NCI-H2196 (cell line): ENCODE results near the gene GPR84.
"Not testable (repeated sequence)": the region's sequence is repeated elsewhere in the genome, so short reads cannot be mapped to it uniquely, and the experiment has no call there.

ENCODE experiments used
- DNase-seq: peaks from one replicate; lab custom pipeline; 2025; ENCODE audit not compliant: unreplicated experiment; lab: John Stamatoyannopoulos, UW

Gene GPR84

GRCh38 chr12:54356228-54356627, 8.1 kb downstream of the GPR84 start:
- no peak for DNase-seq

- no peak for DNase-seq
Observed at GRCh38 chr12:54355104-54355815, 9.0 kb downstream of the GPR84 start.

DNA sequence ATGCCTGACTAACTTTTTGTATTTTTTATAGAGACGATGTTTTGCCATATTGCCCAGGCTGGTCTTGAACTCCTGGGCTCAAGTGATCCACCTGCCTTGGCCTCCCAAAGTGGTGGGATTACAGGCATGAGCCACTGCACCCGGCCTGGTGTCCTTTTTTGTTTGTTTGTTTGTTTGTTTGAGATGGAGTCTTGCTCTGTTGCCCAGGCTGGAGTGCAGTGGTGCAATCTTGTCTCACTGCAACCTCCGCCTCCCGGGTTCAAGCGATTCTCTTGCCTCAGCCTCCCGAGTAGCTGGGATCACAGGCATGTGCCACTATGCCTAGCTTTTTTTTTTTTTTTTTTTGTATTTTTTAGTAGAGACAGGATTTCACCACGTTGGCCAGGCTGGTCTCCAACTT, 10.0 kb downstream of the GPR84 start:
- not testable (repeated sequence) for DNase-seq

DNA sequence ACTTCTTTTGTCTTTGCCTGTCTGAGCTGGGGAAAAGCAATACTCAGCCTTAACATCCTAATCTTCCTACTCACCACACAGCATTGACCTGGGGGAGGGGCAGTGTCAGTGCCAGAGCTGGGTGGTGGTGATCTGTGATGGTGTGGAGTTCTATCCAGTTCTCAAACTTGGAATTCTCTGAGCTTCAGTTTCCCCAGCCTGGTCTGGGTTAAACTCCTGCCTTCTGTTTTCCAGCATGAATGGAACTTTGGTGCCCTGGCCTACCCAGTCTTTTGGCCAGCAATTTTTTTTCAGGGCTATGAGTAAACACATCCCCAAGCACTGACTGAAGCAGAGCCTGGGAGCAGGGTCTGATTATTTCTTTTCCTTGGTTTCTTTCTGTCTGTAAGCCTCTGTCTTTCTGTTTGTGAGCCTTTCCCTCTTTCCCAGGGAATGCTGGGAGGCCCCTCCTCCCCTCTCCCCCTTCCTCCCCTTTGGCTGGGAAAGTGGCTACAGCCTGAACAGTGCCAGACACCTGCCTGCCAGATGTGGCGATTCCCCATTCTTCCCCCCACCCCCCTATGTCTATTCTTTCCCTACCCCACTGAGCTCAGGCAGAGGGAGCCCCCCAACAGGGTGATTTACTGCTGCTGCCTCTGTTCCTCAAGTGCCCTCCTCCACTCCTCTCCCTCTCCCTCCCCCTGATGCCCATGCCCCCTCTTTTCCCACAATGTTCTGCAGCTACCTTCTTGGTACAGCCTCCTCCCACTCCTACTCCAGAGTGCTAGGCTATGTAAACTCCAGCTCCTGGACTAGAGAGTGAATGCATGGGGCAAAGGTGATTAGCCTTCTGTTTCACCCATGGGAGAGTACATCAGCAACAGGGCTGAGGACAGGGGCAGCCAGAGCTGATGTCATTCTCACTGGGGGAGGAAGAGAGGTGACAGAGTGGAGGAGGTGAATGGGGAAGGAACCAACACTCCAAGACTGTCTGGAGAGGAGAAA, 11.1 kb downstream of the GPR84 start:
- DNase-seq, result peak; percentile 41

DNA sequence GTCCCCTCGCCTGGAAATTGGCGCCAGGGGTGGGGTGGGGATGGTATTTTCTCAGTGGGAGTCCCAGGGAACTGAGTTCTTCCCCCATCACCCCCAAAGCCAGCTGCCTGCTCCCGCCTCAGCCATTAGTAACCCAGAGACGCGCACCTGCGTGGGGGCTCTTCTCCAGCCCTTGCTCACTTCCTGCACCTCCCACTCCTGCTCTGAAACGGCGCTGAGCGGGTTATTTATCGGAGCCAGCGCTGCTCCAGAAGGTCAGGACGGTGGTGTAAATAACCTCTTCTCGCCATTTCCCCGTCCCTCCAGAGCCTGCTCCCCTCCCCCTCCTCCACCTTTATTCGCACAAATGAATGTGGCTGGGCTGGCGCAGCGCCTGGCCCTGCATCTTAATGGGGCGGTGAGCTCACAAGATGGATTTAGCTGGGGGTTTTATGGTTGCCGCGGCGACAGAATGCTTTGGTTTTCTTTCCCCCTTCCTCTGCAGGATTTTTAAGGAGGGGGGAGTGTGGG, 12.2 kb downstream of the GPR84 start:
- peak; percentile 88 for DNase-seq

GRCh38 chr12:54351341-54351740, 12.9 kb downstream of the GPR84 start:
- no peak for DNase-seq

- no peak for DNase-seq
Observed at GRCh38 chr12:54350743-54351142, 13.5 kb downstream of the GPR84 start.

DNA sequence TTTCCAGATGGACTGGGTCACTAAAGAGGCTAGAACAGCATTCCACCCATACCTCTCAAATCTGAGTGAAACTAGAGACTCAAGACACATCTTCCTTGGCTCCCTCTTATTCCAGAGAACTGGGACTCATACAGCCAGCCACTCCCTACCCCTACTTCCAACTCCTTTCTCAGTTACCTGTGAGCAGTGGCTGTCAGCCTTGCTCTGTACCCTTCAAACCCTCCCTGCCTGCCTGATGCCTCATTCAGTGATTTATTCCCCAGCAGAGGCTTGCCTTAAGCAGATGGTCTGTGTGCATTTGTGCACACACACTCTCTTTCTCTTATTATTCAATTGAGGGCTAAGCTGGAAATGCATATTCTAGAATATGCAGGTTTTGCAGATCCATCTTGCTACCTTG, 14.6 kb downstream of the GPR84 start:
- DNase-seq, result no peak

GRCh38 chr12:54349036-54349435, 15.2 kb downstream of the GPR84 start:
- no peak for DNase-seq

DNA sequence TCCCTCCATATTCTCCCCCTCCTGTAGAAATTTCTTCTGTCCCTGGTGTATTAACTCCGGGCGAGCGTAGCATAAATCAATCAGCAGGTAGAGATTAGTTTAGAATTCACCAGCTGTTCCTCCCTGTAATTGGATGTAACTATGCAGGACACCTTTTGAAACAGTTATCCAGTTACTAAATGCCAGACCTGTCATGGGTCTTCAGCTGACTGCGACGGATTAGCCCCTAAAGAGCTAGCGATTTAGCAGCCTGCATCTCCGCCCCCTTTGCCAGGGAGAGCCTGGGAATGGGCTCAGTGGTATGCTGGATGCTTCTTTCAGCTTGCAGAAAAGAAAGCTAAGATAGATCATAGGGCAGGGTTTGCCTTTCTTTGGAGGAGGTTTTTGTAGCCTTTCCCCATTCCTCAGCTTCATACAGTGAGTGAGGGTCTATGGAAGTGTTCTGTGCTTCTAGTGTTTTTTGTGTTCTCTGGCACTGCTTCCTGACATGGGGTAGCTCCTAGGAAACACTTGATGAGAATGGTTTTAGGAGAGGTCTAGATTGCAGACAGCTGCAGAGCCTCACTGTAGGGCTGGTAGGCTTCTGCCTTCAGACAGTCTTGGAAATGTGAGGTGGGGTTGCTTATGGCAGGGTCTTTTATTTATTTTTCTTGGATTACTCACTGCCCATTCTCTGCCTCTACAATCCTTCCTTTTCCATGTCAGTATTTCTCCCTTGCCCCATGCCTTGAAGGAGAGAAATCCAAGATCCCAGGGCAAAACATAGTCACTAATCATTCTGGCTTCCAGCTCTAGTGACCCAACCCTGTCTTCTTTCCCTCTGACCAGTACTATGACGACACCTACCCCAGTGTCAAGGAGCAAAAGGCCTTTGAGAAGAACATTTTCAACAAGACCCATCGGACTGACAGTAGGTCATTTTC, 22.6 kb downstream of the GPR84 start:
- DNase-seq, result no peak

DNA sequence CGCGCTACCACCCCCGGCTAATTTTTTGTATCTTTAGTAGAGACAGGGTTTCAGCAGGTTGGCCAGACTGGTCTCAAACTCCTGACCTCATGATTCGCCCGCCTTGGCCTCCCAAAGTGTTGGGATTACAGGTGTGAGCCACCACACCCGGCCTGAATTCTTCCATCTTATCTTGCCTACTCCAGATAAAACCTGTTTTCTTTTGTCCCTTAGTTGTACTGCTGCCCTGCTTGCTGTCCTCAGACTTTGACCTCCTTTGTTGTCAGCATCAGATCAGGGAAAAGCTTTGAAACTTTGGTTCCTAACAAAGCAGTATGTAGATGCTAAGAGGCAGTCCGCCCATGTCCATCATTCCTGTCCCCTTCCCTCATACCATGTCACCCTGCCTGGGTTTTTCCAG, 23.4 kb downstream of the GPR84 start:
- no peak for DNase-seq

- no peak for DNase-seq
Observed at GRCh38 chr12:54338698-54339296, 25.5 kb downstream of the GPR84 start.

DNA sequence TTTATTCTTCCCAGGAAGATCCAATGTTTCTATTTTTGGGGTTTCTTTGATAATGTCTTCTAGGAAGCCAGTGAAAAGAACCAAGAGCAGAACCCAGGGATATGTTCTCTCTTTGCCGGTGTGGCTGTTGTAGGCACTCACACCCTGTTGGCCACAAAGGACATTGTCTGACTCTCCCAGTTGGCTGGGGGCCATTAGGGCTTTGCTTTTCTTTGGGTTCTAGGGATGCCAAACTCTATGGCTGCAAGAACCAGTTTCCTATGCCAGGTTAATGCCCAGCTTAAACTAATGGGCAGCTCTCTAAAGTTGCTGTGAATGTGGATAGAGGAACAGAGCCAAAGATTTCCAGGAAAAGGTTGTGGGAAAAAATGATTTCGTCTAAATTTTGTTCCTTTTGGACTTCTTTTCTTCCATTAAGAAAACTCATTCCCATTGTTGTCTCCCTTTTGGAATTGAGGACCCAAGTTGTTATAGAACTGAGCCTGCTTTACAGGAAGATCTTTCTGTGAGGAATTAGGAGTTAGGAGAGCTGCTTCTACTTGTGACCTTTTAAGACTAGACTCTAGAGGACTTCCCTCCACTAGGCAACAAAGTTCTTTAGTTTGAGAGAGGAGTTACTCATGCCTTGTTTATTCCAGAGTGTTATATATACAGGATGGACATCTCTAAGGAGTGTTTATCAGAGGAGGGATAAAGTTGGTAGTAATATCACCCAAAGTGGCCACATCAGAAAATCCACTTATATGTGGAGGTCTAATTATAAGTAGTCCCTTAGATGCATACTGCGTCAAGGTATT, 26.2 kb downstream of the GPR84 start:
- no peak for DNase-seq

DNA sequence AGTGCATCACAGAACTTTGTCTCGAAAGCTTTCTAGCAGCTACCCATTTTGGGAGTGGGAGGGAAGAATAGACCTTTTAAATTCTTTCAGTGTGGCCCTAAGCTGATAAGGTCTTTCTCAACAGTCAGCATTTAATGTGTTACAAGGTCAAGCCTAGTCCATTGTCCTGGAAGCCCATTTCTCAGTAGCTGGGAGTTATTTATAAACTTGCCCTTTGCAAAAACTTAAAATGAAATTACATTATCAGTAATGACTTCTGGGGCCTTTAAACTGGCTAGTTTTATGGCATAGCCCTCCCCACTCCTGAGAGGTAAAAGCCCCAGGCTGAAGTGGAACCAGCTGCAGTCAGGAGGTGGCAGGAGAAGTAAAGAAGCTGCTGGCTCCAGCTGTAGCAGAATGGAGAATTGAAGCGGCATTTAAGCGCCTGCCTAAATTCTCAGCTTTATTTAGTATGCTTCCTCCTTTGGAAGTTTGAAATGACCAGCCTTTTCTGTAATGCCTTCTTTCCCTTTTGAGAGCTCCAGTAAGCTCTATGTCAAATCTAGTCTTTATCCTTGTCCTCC, 26.9 kb downstream of the GPR84 start:
- peak; percentile 40 for DNase-seq

DNA sequence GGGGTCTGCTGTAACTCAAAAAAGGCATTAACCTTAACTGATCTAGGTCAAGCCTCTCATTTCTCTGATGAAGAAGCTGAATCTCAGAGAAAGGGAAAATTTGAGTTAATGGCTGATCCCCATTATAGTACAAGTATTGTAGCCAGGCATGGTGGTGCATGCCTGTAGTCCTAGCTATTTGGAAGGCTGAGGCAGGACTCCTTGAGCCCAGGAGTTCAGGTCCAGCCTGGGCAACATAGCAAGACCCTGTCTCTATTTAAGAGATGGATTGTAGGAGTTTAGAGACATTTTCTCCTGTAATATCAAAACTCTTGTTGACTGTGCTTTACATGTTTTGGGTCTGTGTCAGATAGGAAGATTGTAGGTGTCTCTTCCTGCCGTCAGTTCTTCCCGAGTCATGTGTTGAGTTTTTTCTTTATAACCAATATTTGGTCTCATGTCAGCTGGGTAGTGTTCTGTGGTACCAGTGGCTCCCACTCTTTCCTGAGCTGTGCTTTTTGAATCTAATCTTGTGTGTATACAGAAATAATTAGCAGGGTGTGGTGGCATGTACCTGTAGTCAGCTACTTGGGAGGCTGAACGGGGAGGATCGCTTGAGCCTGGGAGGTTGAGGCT, 30.8 kb downstream of the GPR84 start:
- DNase-seq, result no peak

- no peak for DNase-seq
Observed at GRCh38 chr12:54331461-54331860, 32.8 kb downstream of the GPR84 start.

DNA sequence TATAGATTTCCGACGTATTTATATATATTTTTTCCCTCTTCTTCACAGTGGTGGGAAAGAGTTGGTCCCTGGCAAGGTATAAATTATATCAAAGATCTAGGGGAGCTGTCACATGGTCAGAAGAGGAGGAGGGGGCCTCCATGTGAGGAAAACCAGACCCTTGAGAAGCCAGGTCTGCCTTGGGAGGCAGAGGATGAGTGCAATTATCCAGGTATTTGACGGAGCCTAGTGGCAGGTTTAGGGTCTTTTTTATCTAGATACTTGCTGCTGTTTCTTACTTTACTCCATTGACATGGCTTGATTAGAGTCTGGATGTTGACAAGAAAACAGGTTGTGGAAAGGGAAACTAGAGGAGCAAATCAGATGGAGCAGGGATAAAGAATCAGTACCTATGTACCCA, 33.8 kb downstream of the GPR84 start:
- DNase-seq, result no peak

GRCh38 chr12:54329759-54330158, 34.5 kb downstream of the GPR84 start:
- DNase-seq, result no peak
